Endometrium (tissue), 2 donors: ENCODE results near the gene MXI1.

Experiments
- FAIRE-seq: peaks from 2 replicates; lab custom pipeline; 2012; peaks lifted over from hg19 to GRCh38; lab: Jason Lieb, UNC
- donor health status: control.
- donor health status: control.

The MXI1 gene

GRCh38 chr10:110215286-110216170 is 8.1 kb downstream of the MXI1 start:
- FAIRE-seq = no peak

- FAIRE-seq = no peak
Measured at GRCh38 chr10:110216240-110216639, 8.8 kb downstream of the MXI1 start.

- no peak for FAIRE-seq
Measured at GRCh38 chr10:110216942-110217661, 9.7 kb downstream of the MXI1 start.

GRCh38 chr10:110217662-110218008 is 10.2 kb downstream of the MXI1 start:
- FAIRE-seq = no peak

GRCh38 chr10:110218632-110219031 is 11.2 kb downstream of the MXI1 start:
- FAIRE-seq = no peak

- no peak for FAIRE-seq
Measured at GRCh38 chr10:110219884-110220283, 12.5 kb downstream of the MXI1 start.

GRCh38 chr10:110220398-110220797 is 13.0 kb downstream of the MXI1 start:
- no peak for FAIRE-seq

GRCh38 chr10:110221044-110221720 is 13.8 kb downstream of the MXI1 start:
- no peak for FAIRE-seq

- FAIRE-seq = no peak
Measured at GRCh38 chr10:110221721-110222261, 14.4 kb downstream of the MXI1 start.

GRCh38 chr10:110222641-110223297 is 15.4 kb downstream of the MXI1 start:
- FAIRE-seq = no peak

GRCh38 chr10:110223298-110223925 is 16.0 kb downstream of the MXI1 start:
- no peak for FAIRE-seq

GRCh38 chr10:110224992-110225391 is 17.6 kb downstream of the MXI1 start:
- no peak for FAIRE-seq

GRCh38 chr10:110225441-110225755 is 18.0 kb downstream of the MXI1 start:
- no peak for FAIRE-seq

GRCh38 chr10:110225756-110226542 is 18.5 kb downstream of the MXI1 start:
- no peak for FAIRE-seq

- FAIRE-seq = no peak
Measured at GRCh38 chr10:110226543-110226925, 19.1 kb downstream of the MXI1 start.

- no peak for FAIRE-seq
Measured at GRCh38 chr10:110226926-110227641, 19.7 kb downstream of the MXI1 start.

GRCh38 chr10:110228066-110228465 is 20.7 kb downstream of the MXI1 start:
- no peak for FAIRE-seq

GRCh38 chr10:110229155-110229554 is 21.8 kb downstream of the MXI1 start:
- no peak for FAIRE-seq

- FAIRE-seq = no peak
Measured at GRCh38 chr10:110233846-110234245, 26.4 kb downstream of the MXI1 start.

- no peak for FAIRE-seq
Measured at GRCh38 chr10:110237894-110238480, 30.6 kb downstream of the MXI1 start.
